Naive B cell (primary cell): Measurements from ENCODE around the gene ALPI. TPM values are rescaled to one million over a fixed set of nuclear protein-coding genes. Genes with fewer than 3 reads are reported as not detected.

ENCODE experiments used
- ATAC-seq, 2 donors: fragments of 150-1000 bp; cut with Tn5 transposase; 2 replicates each; pipeline ENCODE4 v1.10.0; 2021; ENCODE audit warnings: low read depth in 2 of 2, mild to moderate bottlenecking in 2 of 2, moderate library complexity in 2 of 2
- DNase-seq: peaks from one replicate; pipeline ENCODE4 v3.0.0; 2022
- H3K27ac Mint-ChIP-seq, 6 donors: one replicate each; pipeline ENCODE4 v1.8.0; 2020 to 2022; ENCODE audit warnings: mild to moderate bottlenecking in 6 of 6, mixed read lengths in 6 of 6, moderate library complexity in 5 of 6, inconsistent platforms in 2 of 6
- H3K27me3 Mint-ChIP-seq, 3 donors: one replicate each; pipeline ENCODE4 v1.8.0; 2021 to 2022; ENCODE audit warnings: mixed read lengths in 3 of 3, mild to moderate bottlenecking in 1 of 3
- H3K36me3 Mint-ChIP-seq, 2 donors: one replicate each; pipeline ENCODE4 v1.8.0; 2020 to 2022; ENCODE audit warnings: mixed read lengths in 2 of 2, inconsistent platforms in 1 of 2, mild to moderate bottlenecking in 1 of 2
- H3K4me1 Mint-ChIP-seq, 3 donors: one replicate each; pipeline ENCODE4 v1.8.0; 2020 to 2022; ENCODE audit warnings: mixed read lengths in 3 of 3, inconsistent platforms in 1 of 3, mild to moderate bottlenecking in 1 of 3, moderate library complexity in 1 of 3
- H3K4me3 Mint-ChIP-seq, 8 donors: one replicate each; pipeline ENCODE4 v1.8.0; 2020 to 2022; ENCODE audit warnings: mild to moderate bottlenecking in 8 of 8, mixed read lengths in 8 of 8, moderate library complexity in 8 of 8, inconsistent platforms in 2 of 8
- H3K9me3 Mint-ChIP-seq, 7 donors: one replicate each; pipeline ENCODE4 v1.8.0; 2020 to 2022; ENCODE audit warnings: mixed read lengths in 7 of 7, mild to moderate bottlenecking in 5 of 7, inconsistent platforms in 2 of 7, moderate library complexity in 1 of 7
- polyA plus RNA-seq, 6 donors: library from polyadenylated mRNA; unstranded; fragments of 300-500 nt; fragmentation: Illumina TruSeq; gene quantifications; one replicate each; pipeline ENCODE4 v1.2.3, GENCODE V29; 2021; ENCODE audit warnings: low read depth in 6 of 6

The ALPI gene
- polyA plus RNA-seq, 6 donors from 2014 or later, result not detected

DNA sequence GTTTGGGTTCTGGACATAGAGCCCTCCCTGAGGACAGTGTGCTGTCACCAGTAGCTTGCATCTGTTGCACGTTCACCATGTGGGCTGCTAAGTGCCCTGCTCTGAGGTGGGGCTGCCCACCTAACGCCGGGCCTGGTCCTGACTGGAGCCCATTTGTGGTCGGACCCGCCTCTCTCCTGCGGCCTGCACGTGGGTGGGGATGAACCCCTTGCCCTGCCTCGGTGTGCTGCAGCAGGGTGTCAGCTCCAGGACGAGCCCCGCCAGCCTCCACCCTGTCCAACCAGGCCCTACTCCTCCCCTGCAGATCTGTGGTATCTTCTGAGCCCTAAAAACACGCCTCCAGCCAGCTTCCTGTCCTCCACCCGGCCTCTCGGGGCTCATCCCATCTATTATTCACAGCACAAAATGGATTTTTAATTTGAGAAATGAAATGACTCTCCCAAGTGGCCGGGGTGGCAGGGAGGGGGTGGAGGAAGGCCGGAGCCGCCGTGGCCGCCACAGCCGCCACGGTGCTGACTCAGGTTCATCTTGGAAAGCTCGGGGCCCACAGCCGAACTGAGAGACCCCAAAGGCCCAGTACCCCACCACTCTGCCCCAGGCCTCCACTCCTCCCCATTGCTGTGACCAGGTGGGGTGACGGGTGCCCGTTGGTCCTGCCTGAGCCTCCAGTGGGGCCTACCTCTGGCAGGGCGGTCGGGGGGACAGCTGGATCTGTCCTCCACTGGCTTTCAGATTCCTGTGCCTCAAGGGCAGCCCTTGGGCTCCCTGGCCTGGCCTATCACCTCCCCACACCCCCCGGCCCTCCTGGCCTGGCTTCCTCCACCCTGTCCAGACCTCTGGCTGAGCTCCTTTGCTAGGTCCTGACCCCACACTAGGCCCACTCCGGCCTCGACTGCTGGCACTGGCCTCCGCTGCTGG, 34.5 kb downstream of the ALPI start:
- peaks cover under 1 to 7% (median 2%) of the 10 kb centered on the region in 3 donors for H3K4me1 Mint-ChIP-seq
- ATAC-seq (no peak), DNase-seq (no peak)
- H3K4me3 Mint-ChIP-seq, result peak overlapping the region in 1 of 8 donors; percentile 53
- H3K36me3 Mint-ChIP-seq, result no peaks in the 10 kb centered on the region
- peaks cover 35 to 66% (median 52%) of the 10 kb centered on the region in 3 donors for H3K27me3 Mint-ChIP-seq
- H3K27ac Mint-ChIP-seq, result no peak overlapping the region
- H3K9me3 Mint-ChIP-seq, result no peaks in the 10 kb centered on the region

DNA sequence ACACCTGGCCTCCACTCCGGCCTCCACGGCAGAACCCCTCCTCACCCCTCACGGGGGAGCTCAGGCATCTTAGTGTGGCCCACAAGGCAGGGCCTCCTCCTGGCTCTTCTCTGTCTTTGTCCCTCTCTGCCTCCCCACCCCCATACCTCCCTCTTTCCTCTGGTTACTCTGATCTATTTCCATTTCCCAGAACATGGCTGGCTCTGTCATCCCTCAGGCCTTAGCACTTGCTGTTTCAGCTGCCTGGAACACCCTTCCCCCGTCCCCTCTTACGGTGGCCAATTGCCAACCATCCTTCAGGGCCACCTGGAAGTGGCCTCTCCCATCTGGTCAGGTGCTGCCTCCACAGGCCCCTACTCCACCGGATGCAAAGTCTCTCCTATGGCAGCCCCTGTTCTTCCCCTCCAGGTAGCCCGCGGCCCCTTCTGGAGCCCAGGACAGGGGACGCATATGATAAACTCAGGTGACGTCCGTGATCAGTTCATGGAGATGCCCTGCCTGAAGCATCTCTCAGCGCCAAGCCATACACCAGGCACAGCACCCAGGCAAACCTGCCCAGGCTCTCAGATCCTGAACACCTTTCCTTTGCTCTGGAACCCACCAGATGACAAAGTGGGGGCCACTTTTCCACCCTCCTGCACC, 35.3 kb downstream of the ALPI start:
- Mint-ChIP-seq H3K9me3 (no peaks in the 10 kb centered on the region), H3K4me1 (peaks cover 0 to 7% (median 0%) of the 10 kb centered on the region in 3 donors), H3K36me3 (no peaks in the 10 kb centered on the region), H3K4me3 (peak overlapping the region in 1 of 8 donors; percentile 20), H3K27ac (peak overlapping the region in 1 of 6 donors; percentile 74), H3K27me3 (peaks cover 35 to 64% (median 48%) of the 10 kb centered on the region in 3 donors)
- ATAC-seq, result no peak
- no peak for DNase-seq

DNA sequence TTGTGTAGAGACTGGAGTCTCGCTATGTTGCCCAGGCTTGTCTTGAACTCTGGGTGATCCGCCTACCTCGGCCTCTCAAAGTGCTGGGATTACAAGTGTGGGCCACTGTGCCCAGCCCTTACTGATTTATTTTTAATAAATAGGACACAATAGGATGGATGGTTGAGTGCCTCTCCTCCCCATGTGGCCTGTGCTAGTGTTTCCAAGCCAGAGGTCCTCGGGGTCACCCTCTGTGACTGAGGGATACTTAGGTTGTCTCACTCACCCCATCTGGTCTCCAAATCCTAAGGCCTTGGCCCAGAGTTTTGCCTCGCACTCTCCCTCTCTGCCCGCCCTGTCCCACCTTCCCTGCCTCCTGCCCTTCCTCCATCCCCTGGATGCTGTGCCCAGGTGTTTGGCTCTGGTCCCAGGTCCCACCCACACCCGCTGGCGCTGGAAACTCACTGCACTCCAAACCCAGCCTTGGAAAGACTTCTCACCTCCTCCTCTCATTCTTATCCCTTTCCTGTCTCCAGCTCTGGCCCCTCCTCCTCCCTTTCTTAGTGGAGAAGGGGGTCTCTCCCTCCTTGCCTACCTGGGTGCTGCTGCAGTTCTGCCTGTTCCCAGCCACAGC, 36.4 kb downstream of the ALPI start:
- no peaks in the 10 kb centered on the region for H3K36me3 Mint-ChIP-seq
- H3K27ac Mint-ChIP-seq, result no peak overlapping the region
- H3K4me3 Mint-ChIP-seq, result no peak overlapping the region
- peaks cover 0 to 7% (median 0%) of the 10 kb centered on the region in 3 donors for H3K4me1 Mint-ChIP-seq
- DNase-seq (no peak), ATAC-seq (no peak)
- peaks cover 35 to 67% (median 52%) of the 10 kb centered on the region in 3 donors for H3K27me3 Mint-ChIP-seq
- H3K9me3 Mint-ChIP-seq, result no peaks in the 10 kb centered on the region

DNA sequence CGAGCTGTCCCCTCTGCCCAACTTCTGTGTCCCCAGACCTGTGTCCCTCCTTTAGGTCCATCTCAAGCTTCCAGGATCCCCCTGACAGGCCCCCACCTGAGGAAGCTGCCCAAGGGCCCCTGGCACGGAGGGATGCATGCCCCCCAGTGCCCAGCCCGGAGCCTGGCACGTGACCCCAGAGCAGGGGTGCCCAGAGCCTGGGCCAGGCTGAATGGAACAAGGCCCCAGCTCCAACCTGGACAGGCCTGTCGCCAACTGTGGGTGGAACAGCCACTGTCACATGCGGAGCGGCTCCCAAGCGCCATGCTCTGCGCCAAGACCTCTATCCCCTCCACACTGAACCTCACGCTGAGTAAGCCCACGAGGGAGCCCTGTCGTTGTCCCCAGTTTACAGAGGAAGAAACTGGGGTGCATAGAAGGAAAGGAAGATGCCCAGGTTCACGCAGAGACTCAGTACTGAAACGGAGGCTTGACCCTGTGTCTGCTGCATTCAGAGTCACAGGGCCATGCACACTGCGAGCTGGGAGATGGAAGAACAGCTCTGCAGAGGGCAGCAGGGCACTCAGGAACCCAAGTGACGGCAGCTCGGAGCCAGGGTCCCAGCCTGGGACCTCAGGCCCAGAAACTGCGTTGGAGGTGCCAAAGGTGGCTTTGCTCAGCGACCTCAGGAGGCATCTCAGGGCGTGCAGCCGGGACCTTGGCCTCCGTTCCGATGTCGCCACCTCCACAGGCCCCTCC, 37.2 kb downstream of the ALPI start:
- no peaks in the 10 kb centered on the region for H3K9me3 Mint-ChIP-seq
- H3K27me3 Mint-ChIP-seq, result peaks cover 33 to 66% (median 57%) of the 10 kb centered on the region in 3 donors
- H3K4me3 Mint-ChIP-seq, result no peak overlapping the region
- no peak overlapping the region for H3K27ac Mint-ChIP-seq
- H3K36me3 Mint-ChIP-seq, result no peaks in the 10 kb centered on the region
- no peak for DNase-seq
- no peak for ATAC-seq
- peaks cover 0 to 7% (median 0%) of the 10 kb centered on the region in 3 donors for H3K4me1 Mint-ChIP-seq

DNA sequence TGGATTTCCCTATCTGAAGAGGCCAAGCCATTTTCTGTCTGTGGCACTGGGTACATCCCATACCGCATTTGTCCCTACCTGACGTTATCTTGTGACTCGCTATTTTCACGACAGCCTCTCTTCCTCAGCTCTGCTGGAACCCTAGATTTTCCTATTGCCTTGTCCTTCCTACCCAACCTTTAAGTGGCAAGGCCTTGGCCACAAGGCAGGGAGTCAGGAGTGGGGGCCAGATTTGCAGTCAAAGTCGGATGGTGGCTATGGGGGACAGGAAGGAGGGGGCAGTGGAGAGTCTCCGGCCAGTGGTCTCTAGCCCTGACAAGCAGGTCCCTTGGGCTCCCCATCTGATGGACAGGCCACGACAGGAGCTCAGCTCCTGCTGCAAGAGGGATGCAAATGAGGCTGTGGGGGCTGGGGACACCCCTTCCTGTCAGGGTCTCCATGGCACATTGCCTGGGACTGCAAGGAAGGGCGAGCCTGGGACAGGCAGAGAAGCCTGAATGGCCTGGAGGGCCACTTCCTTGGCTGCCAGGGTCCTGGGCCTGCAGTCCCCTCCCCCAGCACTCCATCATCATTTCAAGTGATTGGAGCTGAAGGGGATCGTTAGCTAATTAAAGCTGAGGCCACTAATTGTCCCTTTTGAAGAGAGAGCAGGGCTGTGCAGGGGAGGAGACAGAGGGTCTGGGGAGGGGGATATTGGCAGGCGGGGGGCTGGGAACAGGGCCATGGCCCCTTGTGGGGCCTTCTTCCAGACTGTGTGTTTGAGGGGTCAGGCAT, 37.9 kb downstream of the ALPI start:
- DNase-seq (no peak), ATAC-seq (no peak)
- no peaks in the 10 kb centered on the region for H3K36me3 Mint-ChIP-seq
- H3K27me3 Mint-ChIP-seq, result peaks cover 31 to 65% (median 58%) of the 10 kb centered on the region in 3 donors
- H3K4me1 Mint-ChIP-seq, result peaks cover 0 to 4% (median 0%) of the 10 kb centered on the region in 3 donors
- H3K9me3 Mint-ChIP-seq, result no peaks in the 10 kb centered on the region
- H3K4me3 Mint-ChIP-seq, result peak overlapping the region in 1 of 8 donors; percentile 29
- H3K27ac Mint-ChIP-seq, result peak overlapping the region in 1 of 6 donors; percentile 82

DNA sequence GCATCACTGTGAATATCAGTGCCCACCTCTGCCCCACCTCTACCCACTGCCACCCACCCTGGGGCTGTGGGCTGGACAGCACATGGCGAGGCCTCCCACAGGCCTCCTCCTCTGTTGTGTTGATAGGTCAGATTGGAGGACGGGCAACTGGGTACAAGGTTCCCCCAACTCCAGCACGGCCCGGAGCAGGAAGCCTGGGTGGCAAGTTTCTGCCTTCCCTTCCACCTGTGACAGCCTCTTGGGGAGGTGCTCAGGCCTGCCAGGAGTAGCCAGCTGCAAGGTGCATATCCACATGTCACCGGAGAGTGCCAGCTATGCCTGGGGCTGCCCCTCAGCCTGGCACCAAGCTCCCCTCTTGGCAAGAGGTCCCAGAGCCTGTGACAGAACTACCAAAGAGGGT, 38.6 kb downstream of the ALPI start:
- Mint-ChIP-seq H3K27ac (no peak overlapping the region), H3K27me3 (peaks cover 24 to 64% (median 56%) of the 10 kb centered on the region in 3 donors), H3K36me3 (no peaks in the 10 kb centered on the region), H3K9me3 (no peaks in the 10 kb centered on the region), H3K4me3 (no peak overlapping the region), H3K4me1 (peaks cover 0 to 1% (median 0%) of the 10 kb centered on the region in 3 donors)
- no peak for DNase-seq
- ATAC-seq, result no peak

DNA sequence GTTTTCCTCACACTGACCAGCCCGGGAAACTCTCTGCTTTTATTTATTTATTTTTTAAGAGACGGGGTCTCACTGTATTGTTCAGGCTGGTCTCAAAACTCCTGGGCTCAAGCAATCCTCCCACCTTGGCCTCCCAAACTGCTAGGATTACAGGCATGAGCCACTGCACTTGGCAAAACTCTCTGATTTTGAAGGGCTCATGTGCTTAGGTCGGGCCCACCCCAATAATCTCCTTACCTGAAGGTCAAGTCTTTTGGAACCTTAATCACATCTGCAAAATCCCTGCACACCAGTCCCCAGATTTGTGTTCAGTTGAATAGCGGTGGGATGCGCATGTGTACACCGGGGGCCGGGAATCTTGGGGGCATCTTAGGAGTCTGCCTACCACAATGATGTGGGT, 39.3 kb downstream of the ALPI start:
- H3K4me1 Mint-ChIP-seq, result no peaks in the 10 kb centered on the region
- H3K9me3 Mint-ChIP-seq, result no peaks in the 10 kb centered on the region
- H3K27ac Mint-ChIP-seq, result no peak overlapping the region
- H3K36me3 Mint-ChIP-seq, result no peaks in the 10 kb centered on the region
- H3K27me3 Mint-ChIP-seq, result peaks cover 26 to 64% (median 56%) of the 10 kb centered on the region in 3 donors
- no peak overlapping the region for H3K4me3 Mint-ChIP-seq
- ATAC-seq, result no peak
- DNase-seq, result no peak

DNA sequence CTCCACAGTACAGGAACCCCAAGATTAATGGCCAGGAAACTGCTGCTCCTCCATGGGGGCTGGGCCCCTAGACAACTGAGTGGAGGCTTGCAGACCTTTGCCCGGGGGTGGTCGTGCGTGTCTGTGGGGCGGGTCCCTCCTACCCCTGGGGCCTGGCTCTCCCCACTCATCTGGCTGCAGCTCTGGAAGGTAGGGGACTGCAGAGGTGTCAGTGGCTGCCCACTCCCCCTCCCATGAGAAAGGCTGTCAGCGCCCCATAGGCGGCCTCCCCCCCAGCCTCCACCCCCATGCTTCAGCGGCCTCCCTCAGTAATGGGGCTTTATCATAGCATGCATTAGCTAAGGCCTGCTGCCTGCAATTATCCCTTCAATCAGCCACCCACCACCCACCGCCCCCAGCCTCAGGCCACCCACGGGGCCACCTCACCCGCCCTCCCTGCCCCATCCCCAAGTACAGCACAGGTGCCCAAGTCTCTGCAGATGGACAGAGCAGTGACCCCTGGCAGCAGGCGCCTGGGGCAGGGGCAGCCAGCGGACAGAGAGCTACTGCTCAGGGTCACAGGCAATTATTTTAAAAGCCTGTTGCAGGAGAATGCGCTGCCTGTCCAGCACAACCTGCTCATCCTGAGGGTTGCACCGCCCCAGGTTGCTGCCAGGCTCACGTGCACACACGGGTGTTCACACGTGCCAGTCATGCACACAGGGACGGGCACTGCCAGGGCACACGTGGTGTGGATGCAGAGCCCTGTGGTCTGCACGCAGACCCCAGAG, 40.7 kb downstream of the ALPI start:
- no peaks in the 10 kb centered on the region for H3K4me1 Mint-ChIP-seq
- DNase-seq (no peak), ATAC-seq (no peak)
- no peak overlapping the region for H3K4me3 Mint-ChIP-seq
- no peaks in the 10 kb centered on the region for H3K9me3 Mint-ChIP-seq
- H3K27ac Mint-ChIP-seq, result no peak overlapping the region
- no peaks in the 10 kb centered on the region for H3K36me3 Mint-ChIP-seq
- peaks cover 24 to 64% (median 56%) of the 10 kb centered on the region in 3 donors for H3K27me3 Mint-ChIP-seq

DNA sequence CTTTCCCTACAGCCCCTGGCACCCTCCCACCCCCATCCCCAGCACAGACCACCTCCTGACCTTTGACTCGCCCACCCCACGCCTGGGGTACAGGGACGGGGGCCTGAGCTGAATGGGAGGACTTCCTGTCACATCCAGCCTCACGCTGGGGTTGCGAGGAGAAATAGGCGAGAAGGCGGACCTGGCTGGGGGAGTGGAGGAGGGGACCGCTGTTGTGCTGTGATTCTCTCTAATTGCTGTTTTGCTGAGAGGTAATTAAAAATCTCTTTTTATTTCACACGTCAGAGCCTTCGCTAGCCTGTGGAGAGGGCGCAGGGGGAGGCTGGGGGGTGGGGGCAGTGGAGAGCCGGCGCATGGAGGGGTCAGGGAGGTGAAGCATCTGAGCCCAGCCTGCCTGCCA, 41.4 kb downstream of the ALPI start:
- no peak overlapping the region for H3K4me3 Mint-ChIP-seq
- ATAC-seq, result no peak
- H3K27me3 Mint-ChIP-seq, result peaks cover 18 to 65% (median 56%) of the 10 kb centered on the region in 3 donors
- H3K36me3 Mint-ChIP-seq, result no peaks in the 10 kb centered on the region
- H3K4me1 Mint-ChIP-seq, result peaks cover 0 to 1% (median 1%) of the 10 kb centered on the region in 3 donors
- no peak overlapping the region for H3K27ac Mint-ChIP-seq
- DNase-seq, result no peak
- no peaks in the 10 kb centered on the region for H3K9me3 Mint-ChIP-seq

DNA sequence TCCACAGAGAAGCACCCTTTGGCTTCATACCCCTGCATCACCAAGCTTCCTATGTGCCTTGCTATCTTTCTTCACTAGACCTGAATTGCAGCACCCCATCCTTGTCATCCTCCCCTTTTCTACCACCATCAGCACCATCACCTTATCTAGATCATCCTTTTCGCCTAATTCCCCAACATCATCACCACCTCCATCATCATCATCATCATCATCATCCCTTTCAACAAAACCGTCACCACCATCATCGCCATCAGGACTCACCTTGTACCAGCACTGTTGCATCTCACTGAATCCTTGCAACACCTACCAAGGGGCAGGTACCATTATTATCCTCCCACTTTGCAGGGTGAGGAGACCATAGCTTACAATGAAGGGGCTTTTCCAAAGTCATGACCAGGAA, 42.5 kb downstream of the ALPI start:
- H3K27me3 Mint-ChIP-seq, result peaks cover 13 to 60% (median 57%) of the 10 kb centered on the region in 3 donors
- ATAC-seq (no peak), DNase-seq (no peak)
- H3K4me1 Mint-ChIP-seq, result peaks cover 4 to 6% (median 5%) of the 10 kb centered on the region in 3 donors
- H3K9me3 Mint-ChIP-seq, result no peaks in the 10 kb centered on the region
- no peaks in the 10 kb centered on the region for H3K36me3 Mint-ChIP-seq
- no peak overlapping the region for H3K4me3 Mint-ChIP-seq
- H3K27ac Mint-ChIP-seq, result peak overlapping the region in 2 of 6 donors; percentile 1 to 19

DNA sequence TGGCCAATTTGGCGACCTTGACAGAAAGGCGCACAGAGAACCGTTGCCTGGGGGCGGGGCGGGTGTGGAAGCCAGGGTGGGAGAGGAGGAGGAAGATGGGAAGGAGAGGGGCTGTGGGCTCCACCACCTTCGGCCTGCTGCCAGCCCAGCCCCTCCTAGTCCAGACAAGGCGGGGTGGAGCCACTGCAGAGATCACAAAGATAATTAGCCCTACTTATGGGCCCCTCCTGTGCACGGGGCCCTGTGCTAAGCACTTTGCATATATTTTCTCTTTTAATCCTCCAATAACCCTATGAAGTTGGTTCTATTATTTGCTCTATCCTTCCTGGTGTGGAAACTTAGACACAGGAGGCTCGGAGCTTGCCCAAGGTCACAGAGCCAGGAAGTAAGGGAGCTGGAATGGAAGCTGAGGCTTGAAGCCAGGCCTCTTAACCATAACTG, 45.4 kb downstream of the ALPI start:
- Mint-ChIP-seq H3K36me3 (no peaks in the 10 kb centered on the region), H3K4me3 (peak overlapping the region in 1 of 8 donors; percentile 12), H3K4me1 (peaks cover 4 to 14% (median 8%) of the 10 kb centered on the region in 3 donors), H3K27me3 (peaks cover 30 to 86% (median 82%) of the 10 kb centered on the region in 3 donors), H3K27ac (no peak overlapping the region), H3K9me3 (no peaks in the 10 kb centered on the region)
- DNase-seq (no peak), ATAC-seq (no peak)
